GM12878 (cell line): ENCODE data around the gene PDGFB. TPM values are rescaled to one million over a fixed set of nuclear protein-coding genes. Genes with fewer than 3 reads are reported as not detected.

Source experiments
- ATAC-seq: fragments of 200-7000 bp; cut with Tn5 transposase; 3 replicates; pipeline ENCODE4 v1.9.1; 2020; ENCODE audit warnings: mild to moderate bottlenecking, moderate library complexity
- BruUV-seq: library from RNA; stranded (reverse); fragments of 400-500 nt; replicated peaks from 2 replicates; lab custom pipeline; 2021; lab: Mats Ljungman, UMichigan
- CTCF ChIA-PET: fragments of 300-600 bp; sonication (Branson Sonifier 250); formaldehyde crosslinking; extraction: SDS; loops from one replicate; lab custom pipeline; 2021; ENCODE audit warnings: inconsistent platforms; lab: Yijun Ruan, JAX
- POLR2A ChIA-PET: fragments of 350-600 bp; formaldehyde crosslinking; extraction: SDS; loops from one replicate; lab custom pipeline; 2021; ENCODE audit warnings: inconsistent platforms; lab: Charles Lee
- RAD21 ChIA-PET: fragments of 300-600 bp; sonication (Branson Sonifier 250); formaldehyde crosslinking; loops from one replicate; lab custom pipeline; 2023; ENCODE audit warnings: antibody characterized with exemption; ENCODE audit not compliant: unreplicated experiment; lab: Charles Lee
- SMC1A ChIA-PET: fragments of 300-600 bp; sonication (Branson Sonifier 250); formaldehyde crosslinking; loops from one replicate; lab custom pipeline; 2023; ENCODE audit not compliant: unreplicated experiment, uncharacterized antibody; lab: Charles Lee
- DNase-seq: peaks from one replicate; pipeline ENCODE4 v3.0.0-alpha.2; 2011; ENCODE audit warnings: low read depth, low spot score
- FAIRE-seq: peaks from 3 replicates; lab custom pipeline; 2011; peaks lifted over from hg19 to GRCh38; lab: Jason Lieb, UNC
- H2AFZ ChIP-seq: 2 replicates; pipeline ENCODE4 v1.6.0; 2011; ENCODE audit warnings: low read depth, low read length, control low read depth; ENCODE audit not compliant: control insufficient read depth
- H3K27ac ChIP-seq: 2 replicates; pipeline ENCODE4 v1.5.1; 2011; ENCODE audit warnings: control low read depth; ENCODE audit not compliant: control insufficient read depth, insufficient read depth
- H3K27me3 ChIP-seq, 2 experiments: replicated peaks in 1 of 2; 2 replicates each; pipeline versions ENCODE4 v1.6.0 to v1.6.1; 2011; ENCODE audit warnings: low read length in 1 of 2; ENCODE audit not compliant: control insufficient read depth in 2 of 2, insufficient read depth in 2 of 2
- H3K36me3 ChIP-seq, 2 experiments: 2 replicates each; pipeline ENCODE4 v1.5.1; 2011; ENCODE audit warnings: low read length in 1 of 2; ENCODE audit not compliant: control insufficient read depth in 2 of 2, insufficient read depth in 2 of 2
- H3K4me1 ChIP-seq: 2 replicates; pipeline ENCODE4 v1.6.1; 2011; ENCODE audit warnings: mild to moderate bottlenecking, low read length, moderate library complexity, mixed read lengths; ENCODE audit not compliant: control insufficient read depth, insufficient read depth
- H3K4me2 ChIP-seq: 2 replicates; pipeline ENCODE4 v1.6.0; 2011; ENCODE audit warnings: control low read depth; ENCODE audit not compliant: control insufficient read depth, insufficient read depth
- H3K4me3 ChIP-seq: fragments of 200-600 bp; sonication (generic); 2 replicates; pipeline ENCODE4 v1.5.1; 2016
- H3K79me2 ChIP-seq: 2 replicates; pipeline ENCODE4 v1.6.0; 2011; ENCODE audit warnings: low read length; ENCODE audit not compliant: control insufficient read depth, insufficient read depth
- H3K9ac ChIP-seq: 2 replicates; pipeline ENCODE4 v1.8.0; 2011; ENCODE audit warnings: low read length, control low read depth, mixed read lengths; ENCODE audit not compliant: control insufficient read depth, insufficient read depth
- H3K9me3 ChIP-seq: replicated peaks from 3 replicates; pipeline ENCODE4 v1.5.1; 2011; ENCODE audit warnings: mild to moderate bottlenecking, low read length; ENCODE audit not compliant: control insufficient read depth, insufficient read depth
- H4K20me1 ChIP-seq: 2 replicates; pipeline ENCODE4 v1.6.0; 2011; ENCODE audit not compliant: control insufficient read depth, insufficient read depth
- CBFB ChIP-seq: IDR thresholded peaks from 2 replicates; pipeline ENCODE4 v1.6.1; 2016; ENCODE audit warnings: antibody characterized with exemption, low read depth
- CBX3 ChIP-seq: fragments of 200-600 bp; sonication (generic); IDR thresholded peaks from 2 replicates; pipeline ENCODE4 v1.6.1; 2016; ENCODE audit warnings: low read depth, borderline replicate concordance
- EED ChIP-seq: sonication (generic); IDR thresholded peaks from 2 replicates; pipeline ENCODE4 v1.6.1; 2016; ENCODE audit warnings: antibody characterized with exemption, low read depth
- ESRRA ChIP-seq: IDR thresholded peaks from 2 replicates; pipeline ENCODE4 v1.6.1; 2012; ENCODE audit warnings: mild to moderate bottlenecking, low read length, improper control_type of control experiment
- FOXK2 ChIP-seq: fragments of 450-650 bp; IDR thresholded peaks from 2 replicates; pipeline ENCODE4 v1.6.1; 2017; ENCODE audit warnings: mild to moderate bottlenecking, moderate library complexity
- GATAD2B ChIP-seq: fragments of 450-650 bp; conservative IDR thresholded peaks from 2 replicates; pipeline ENCODE4 v1.6.1; 2017; ENCODE audit warnings: low read depth, mild to moderate bottlenecking, moderate library complexity
- HSF1 ChIP-seq: fragments of 150-350 bp; IDR thresholded peaks from 2 replicates; pipeline ENCODE4 v1.6.1; 2014; ENCODE audit warnings: mild to moderate bottlenecking, low read depth, low read length
- NR2F1 ChIP-seq: fragments of 450-650 bp; conservative IDR thresholded peaks from 2 replicates; pipeline ENCODE4 v1.6.1; 2017; ENCODE audit warnings: mild to moderate bottlenecking
- PAX8 ChIP-seq: fragments of 450-650 bp; IDR thresholded peaks from 2 replicates; pipeline ENCODE4 v1.6.1; 2017; ENCODE audit warnings: mild to moderate bottlenecking, moderate library complexity
- RELA ChIP-seq: fragments of 450-650 bp; IDR thresholded peaks from 2 replicates; pipeline ENCODE4 v1.8.0; 2014; ENCODE audit warnings: borderline replicate concordance; ENCODE audit not compliant: partially characterized antibody
- RFX5 ChIP-seq: IDR thresholded peaks from 2 replicates; pipeline ENCODE4 v1.6.1; 2011; ENCODE audit warnings: low read depth, low read length, improper control_type of control experiment
- SMAD5 ChIP-seq: IDR thresholded peaks from 2 replicates; pipeline ENCODE4 v1.6.1; 2016; ENCODE audit warnings: antibody characterized with exemption, low read depth
- SRF ChIP-seq, 2 experiments: IDR thresholded peaks; 2 replicates each; pipeline ENCODE4 v1.6.1; 2011; ENCODE audit warnings: low read depth in 2 of 2, low read length in 2 of 2, mild to moderate bottlenecking in 1 of 2, moderate library complexity in 1 of 2
- TCF12 ChIP-seq: IDR thresholded peaks from 2 replicates; pipeline ENCODE4 v1.6.1; 2011; ENCODE audit warnings: low read depth, mild to moderate bottlenecking, low read length
- WRNIP1 ChIP-seq: IDR thresholded peaks from 2 replicates; pipeline ENCODE4 v1.6.1; 2011; ENCODE audit warnings: low read depth, low read length, improper control_type of control experiment, borderline replicate concordance
- ZNF24 ChIP-seq: fragments of 450-650 bp; IDR thresholded peaks from 2 replicates; pipeline ENCODE4 v1.6.1; 2017; ENCODE audit warnings: antibody characterized with exemption, mild to moderate bottlenecking
- ZSCAN29 ChIP-seq: fragments of 450-650 bp; IDR thresholded peaks from 2 replicates; pipeline ENCODE4 v1.6.1; 2017; ENCODE audit warnings: mild to moderate bottlenecking, moderate library complexity
- WGBS: methylation state at CpG from one replicate; pipeline ENCODE4 v1.1.6; 2016; ENCODE audit warnings: low lambda C conversion rate; ENCODE audit not compliant: insufficient replicate concordance, insufficient coverage; ENCODE audit errors: missing lambda C conversion rate; 5-methylcytosine and 5-hydroxymethylcytosine counted together
- in situ Hi-C: fragments of 300-500 bp; cut with MboI; formaldehyde crosslinking; loops from 9 replicates; pipeline ENCODE4 v1.14.3; 2018; ENCODE audit warnings: mixed read lengths
- intact Hi-C: fragments of 100-400 bp; cut with micrococcal nuclease; formaldehyde crosslinking; loops from one replicate; pipeline ENCODE4 v1.14.2; 2022; ENCODE audit not compliant: unreplicated experiment
- polyA plus RNA-seq, 11 experiments: library from polyadenylated mRNA; depleted of rRNA in 4 of 11; unstranded in 6 of 11; stranded (reverse) in 5 of 11; fragments of >200 nt; fragmentation: Nextera tagmentation in 4 of 11; fragmentation: Illumina TruSeq in 1 of 11; extraction: Ambion mirVana in 4 of 11; extraction: Trizol in 1 of 11; gene quantifications; 1 replicate in 1 of 11; 2 replicates in 10 of 11; pipeline versions ENCODE4 v1.2.1 to v1.2.3, GENCODE V29; 2011 to 2016; ENCODE audit warnings: inconsistent platforms in 2 of 11, missing spikeins in 2 of 11, low read depth in 1 of 11
- total RNA-seq, 4 experiments: library from RNA; depleted of rRNA in 3 of 4; stranded (reverse); fragments of >200 nt in 3 of 4; fragmentation: Illumina TruSeq in 1 of 4; extraction: Trizol in 1 of 4; gene quantifications; 2 replicates each; pipeline versions ENCODE4 v1.2.1 to v1.2.3, GENCODE V29; 2013 to 2021
- TF ChIP-seq, protein P1 (sequence below): fragments of 450-650 bp; IDR thresholded peaks from 2 replicates; pipeline ENCODE4 v1.6.1; 2016; ENCODE audit warnings: mild to moderate bottlenecking, moderate library complexity, borderline replicate concordance
- TF ChIP-seq, protein P2 (sequence below): fragments of 450-650 bp; conservative IDR thresholded peaks from 2 replicates; pipeline ENCODE4 v1.6.1; 2017; ENCODE audit warnings: mild to moderate bottlenecking, moderate library complexity

PDGFB gene
- total and polyA plus RNA-seq, 10 of the 15 experiments (the other 5 are each of a cell fraction or from before 2014, with no cell fraction given) = 0.13 to 1.1 (median 0.56) TPM; not detected in 1

GRCh38 chr22:39204216-39204615, 40.6 kb downstream of the PDGFB start:
- TF ChIP-seq PAX8 = no peak
- no peak for TF ChIP-seq EED
- TF ChIP-seq ZNF24 = no peak
- TF ChIP-seq CBFB = no peak
- TF ChIP-seq, protein P1, sequence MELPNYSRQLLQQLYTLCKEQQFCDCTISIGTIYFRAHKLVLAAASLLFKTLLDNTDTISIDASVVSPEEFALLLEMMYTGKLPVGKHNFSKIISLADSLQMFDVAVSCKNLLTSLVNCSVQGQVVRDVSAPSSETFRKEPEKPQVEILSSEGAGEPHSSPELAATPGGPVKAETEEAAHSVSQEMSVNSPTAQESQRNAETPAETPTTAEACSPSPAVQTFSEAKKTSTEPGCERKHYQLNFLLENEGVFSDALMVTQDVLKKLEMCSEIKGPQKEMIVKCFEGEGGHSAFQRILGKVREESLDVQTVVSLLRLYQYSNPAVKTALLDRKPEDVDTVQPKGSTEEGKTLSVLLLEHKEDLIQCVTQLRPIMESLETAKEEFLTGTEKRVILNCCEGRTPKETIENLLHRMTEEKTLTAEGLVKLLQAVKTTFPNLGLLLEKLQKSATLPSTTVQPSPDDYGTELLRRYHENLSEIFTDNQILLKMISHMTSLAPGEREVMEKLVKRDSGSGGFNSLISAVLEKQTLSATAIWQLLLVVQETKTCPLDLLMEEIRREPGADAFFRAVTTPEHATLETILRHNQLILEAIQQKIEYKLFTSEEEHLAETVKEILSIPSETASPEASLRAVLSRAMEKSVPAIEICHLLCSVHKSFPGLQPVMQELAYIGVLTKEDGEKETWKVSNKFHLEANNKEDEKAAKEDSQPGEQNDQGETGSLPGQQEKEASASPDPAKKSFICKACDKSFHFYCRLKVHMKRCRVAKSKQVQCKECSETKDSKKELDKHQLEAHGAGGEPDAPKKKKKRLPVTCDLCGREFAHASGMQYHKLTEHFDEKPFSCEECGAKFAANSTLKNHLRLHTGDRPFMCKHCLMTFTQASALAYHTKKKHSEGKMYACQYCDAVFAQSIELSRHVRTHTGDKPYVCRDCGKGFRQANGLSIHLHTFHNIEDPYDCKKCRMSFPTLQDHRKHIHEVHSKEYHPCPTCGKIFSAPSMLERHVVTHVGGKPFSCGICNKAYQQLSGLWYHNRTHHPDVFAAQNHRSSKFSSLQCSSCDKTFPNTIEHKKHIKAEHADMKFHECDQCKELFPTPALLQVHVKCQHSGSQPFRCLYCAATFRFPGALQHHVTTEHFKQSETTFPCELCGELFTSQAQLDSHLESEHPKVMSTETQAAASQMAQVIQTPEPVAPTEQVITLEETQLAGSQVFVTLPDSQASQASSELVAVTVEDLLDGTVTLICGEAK = no peak
- no peak for TF ChIP-seq SRF (IDR thresholded peaks at IDR 0.05; ENCODE audit: low read depth in 2 of 2, low read length in 2 of 2)
- no peak for TF ChIP-seq NR2F1
- TF ChIP-seq, protein P2, sequence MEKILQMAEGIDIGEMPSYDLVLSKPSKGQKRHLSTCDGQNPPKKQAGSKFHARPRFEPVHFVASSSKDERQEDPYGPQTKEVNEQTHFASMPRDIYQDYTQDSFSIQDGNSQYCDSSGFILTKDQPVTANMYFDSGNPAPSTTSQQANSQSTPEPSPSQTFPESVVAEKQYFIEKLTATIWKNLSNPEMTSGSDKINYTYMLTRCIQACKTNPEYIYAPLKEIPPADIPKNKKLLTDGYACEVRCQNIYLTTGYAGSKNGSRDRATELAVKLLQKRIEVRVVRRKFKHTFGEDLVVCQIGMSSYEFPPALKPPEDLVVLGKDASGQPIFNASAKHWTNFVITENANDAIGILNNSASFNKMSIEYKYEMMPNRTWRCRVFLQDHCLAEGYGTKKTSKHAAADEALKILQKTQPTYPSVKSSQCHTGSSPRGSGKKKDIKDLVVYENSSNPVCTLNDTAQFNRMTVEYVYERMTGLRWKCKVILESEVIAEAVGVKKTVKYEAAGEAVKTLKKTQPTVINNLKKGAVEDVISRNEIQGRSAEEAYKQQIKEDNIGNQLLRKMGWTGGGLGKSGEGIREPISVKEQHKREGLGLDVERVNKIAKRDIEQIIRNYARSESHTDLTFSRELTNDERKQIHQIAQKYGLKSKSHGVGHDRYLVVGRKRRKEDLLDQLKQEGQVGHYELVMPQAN = no peak
- TF ChIP-seq RFX5 = no peak
- no peak for TF ChIP-seq TCF12
- TF ChIP-seq ESRRA = no peak
- no peak for TF ChIP-seq HSF1
- TF ChIP-seq RELA = no peak
- TF ChIP-seq WRNIP1 = no peak
- no peak for TF ChIP-seq SMAD5
- TF ChIP-seq ZSCAN29 = no peak
- no peak for TF ChIP-seq FOXK2
- TF ChIP-seq CBX3 = no peak
- TF ChIP-seq GATAD2B = no peak
- Histone ChIP-seq H3K9ac (no peak overlapping the region), H3K79me2 (no peaks in the 10 kb centered on the region), H4K20me1 (no peaks in the 10 kb centered on the region), H2AFZ (no peak overlapping the region), H3K4me1 (peaks cover 7% of the 10 kb centered on the region), H3K36me3 (no peaks in the 10 kb centered on the region), H3K9me3 (no peaks in the 10 kb centered on the region), H3K4me2 (no peak overlapping the region), H3K27ac (no peak overlapping the region), H3K4me3 (no peak overlapping the region), H3K27me3 (no peaks in the 10 kb centered on the region; a peak in 2 of 4 replicates)
- ChIA-PET RAD21 (no interaction called here), POLR2A (no interaction called here), SMC1A (no interaction called here), CTCF (interaction anchor here (1.4 kb wide), 2 partner anchors 11 to 23 kb away, joined by 3 to 5 read pairs; no protein-coding TSS in a partner anchor)
- FAIRE-seq (no peak), ATAC-seq (no peak), DNase-seq (no peak)
- intact Hi-C loops (no loop called here), in situ Hi-C loops (no loop called here)
- 57% methylated on average over 8 of the region's 8 CpGs for WGBS
- BruUV-seq = no TSS peak
